ENCODE results near the gene MMP25. TPM values are rescaled to one million over a fixed set of nuclear protein-coding genes. Genes with fewer than 3 reads are reported as not detected.

The MMP25 gene
- total RNA-seq, 1 experiment from 2014 or later: 0.11 TPM

- Histone ChIP-seq H3K27me3 (replicated peaks; ENCODE audit: control insufficient read depth, insufficient read depth, low read length) (no peaks in the 10 kb centered on the region), H3K4me3 (ENCODE audit: low read depth, low read length) (no peak overlapping the region), H3K9me3 (no peaks in the 10 kb centered on the region), H3K36me3 (ENCODE audit: control insufficient read depth, insufficient read depth, low read length) (peaks cover 6% of the 10 kb centered on the region), H3K4me1 (peaks cover 24% of the 10 kb centered on the region)
- peaks cover 24% of the 10 kb centered on the region for H3K4me1 Mint-ChIP-seq (ENCODE audit: low read depth, unreplicated experiment)
- H3K9me3 Mint-ChIP-seq (ENCODE audit: unreplicated experiment): no peaks in the 10 kb centered on the region
- peaks cover 70% of the 10 kb centered on the region for H3K36me3 Mint-ChIP-seq (ENCODE audit: insufficient read depth, unreplicated experiment)
- intact Hi-C loops (cut with micrococcal nuclease; ENCODE audit: unreplicated experiment): no loop called here
- no peak for DNase-seq
- no peaks in the 10 kb centered on the region for H3K27me3 Mint-ChIP-seq (ENCODE audit: insufficient read depth, unreplicated experiment)
- TF ChIP-seq CTCF (IDR thresholded peaks at IDR 0.05; ENCODE audit: insufficient read depth in 1 of 2, low read depth in 1 of 2, low read length in 1 of 2, severe bottlenecking in 1 of 2, unreplicated experiment in 1 of 2): no peak
- no peak overlapping the region for H3K4me3 Mint-ChIP-seq (ENCODE audit: unreplicated experiment)
- H3K27ac Mint-ChIP-seq (ENCODE audit: unreplicated experiment): peak overlapping the region; percentile 50
- CTCF ChIA-PET: interaction anchor here (0.7 to 2.6 kb wide), 6 partner anchors 7 to 96 kb away, joined by 3 to 89 read pairs (median 12); partner anchors contain the start of genes PAQR4 and TNFRSF12A
- POLR2A ChIA-PET: interaction anchor here (0.6 to 2.0 kb wide), 4 partner anchors 11 to 346 kb away, joined by 4 to 15 read pairs (median 4); no protein-coding TSS in a partner anchor
- BruUV-seq (replicated peaks): no TSS peak
Measured at GRCh38 chr16:3026609-3027488, 19.5 kb upstream of the MMP25 start.

- Histone ChIP-seq H3K9me3 (no peaks in the 10 kb centered on the region), H3K27me3 (replicated peaks; ENCODE audit: control insufficient read depth, insufficient read depth, low read length) (no peaks in the 10 kb centered on the region), H3K4me1 (peaks cover 21% of the 10 kb centered on the region), H3K4me3 (ENCODE audit: low read depth, low read length) (no peak overlapping the region), H3K36me3 (ENCODE audit: control insufficient read depth, insufficient read depth, low read length) (peaks cover 6% of the 10 kb centered on the region)
- peaks cover 21% of the 10 kb centered on the region for H3K4me1 Mint-ChIP-seq (ENCODE audit: low read depth, unreplicated experiment)
- H3K4me3 Mint-ChIP-seq (ENCODE audit: unreplicated experiment): no peak overlapping the region
- TSS peak; percentile 22 for BruUV-seq (replicated peaks)
- DNase-seq: no peak
- CTCF ChIA-PET: interaction anchor here (0.7 to 2.6 kb wide), 16 partner anchors 7 to 153 kb away, joined by 3 to 89 read pairs (median 4); partner anchors contain the start of genes PAQR4 and TNFRSF12A
- H3K36me3 Mint-ChIP-seq (ENCODE audit: insufficient read depth, unreplicated experiment): peaks cover 64% of the 10 kb centered on the region
- H3K27me3 Mint-ChIP-seq (ENCODE audit: insufficient read depth, unreplicated experiment): no peaks in the 10 kb centered on the region
- intact Hi-C loops (cut with micrococcal nuclease; ENCODE audit: unreplicated experiment): no loop called here
- H3K27ac Mint-ChIP-seq (ENCODE audit: unreplicated experiment): peak overlapping the region; percentile 50
- TF ChIP-seq CTCF (IDR thresholded peaks at IDR 0.05; ENCODE audit: insufficient read depth in 1 of 2, low read depth in 1 of 2, low read length in 1 of 2, severe bottlenecking in 1 of 2, unreplicated experiment in 1 of 2): no peak
- POLR2A ChIA-PET: interaction anchor here (0.6 to 2.0 kb wide), 6 partner anchors 11 to 345 kb away, joined by 4 to 15 read pairs (median 4); partner anchors contain the start of gene PKMYT1
- no peaks in the 10 kb centered on the region for H3K9me3 Mint-ChIP-seq (ENCODE audit: unreplicated experiment)
Measured at GRCh38 chr16:3027489-3027795, 18.9 kb upstream of the MMP25 start.

- H3K9me3 Mint-ChIP-seq (ENCODE audit: unreplicated experiment): no peaks in the 10 kb centered on the region
- no peaks in the 10 kb centered on the region for H3K27me3 ChIP-seq (replicated peaks; ENCODE audit: control insufficient read depth, insufficient read depth, low read length)
- peaks cover 57% of the 10 kb centered on the region for H3K36me3 Mint-ChIP-seq (ENCODE audit: insufficient read depth, unreplicated experiment)
- no peak overlapping the region for H3K4me3 ChIP-seq (ENCODE audit: low read depth, low read length)
- peak; percentile 73 to 89 for TF ChIP-seq CTCF (IDR thresholded peaks at IDR 0.05; ENCODE audit: insufficient read depth in 1 of 2, low read depth in 1 of 2, low read length in 1 of 2, severe bottlenecking in 1 of 2, unreplicated experiment in 1 of 2)
- H3K4me1 Mint-ChIP-seq (ENCODE audit: low read depth, unreplicated experiment): peaks cover 14% of the 10 kb centered on the region
- peaks cover 14% of the 10 kb centered on the region for H3K4me1 ChIP-seq
- no peaks in the 10 kb centered on the region for H3K27me3 Mint-ChIP-seq (ENCODE audit: insufficient read depth, unreplicated experiment)
- intact Hi-C loops (cut with micrococcal nuclease; ENCODE audit: unreplicated experiment): loop anchor here (1.0 kb wide), 1 partner anchor 25 kb away; no protein-coding TSS in a partner anchor
- H3K4me3 Mint-ChIP-seq (ENCODE audit: unreplicated experiment): peak overlapping the region; percentile 27
- peak; percentile 87 to 89 for DNase-seq
- no TSS peak for BruUV-seq (replicated peaks)
- peaks cover 6% of the 10 kb centered on the region for H3K36me3 ChIP-seq (ENCODE audit: control insufficient read depth, insufficient read depth, low read length)
- peak overlapping the region; percentile 50 for H3K27ac Mint-ChIP-seq (ENCODE audit: unreplicated experiment)
- H3K9me3 ChIP-seq: no peaks in the 10 kb centered on the region
- ChIA-PET CTCF (interaction anchor here (0.5 to 2.6 kb wide), 22 partner anchors 8 to 160 kb away, joined by 3 to 89 read pairs (median 4); partner anchors contain the start of genes PAQR4 and TNFRSF12A), POLR2A (interaction anchor here (0.5 to 2.0 kb wide), 5 partner anchors 18 to 80 kb away, joined by 4 to 15 read pairs (median 5); partner anchors contain the start of gene PKMYT1)
Measured at GRCh38 chr16:3027983-3028715, 18.2 kb upstream of the MMP25 start.
